GM12865 (cell line): Measurements from ENCODE around the gene HARS1.
"Not testable (repeated sequence)": the region's sequence is repeated elsewhere in the genome, so short reads cannot be mapped to it uniquely, and the experiment has no call there.

ENCODE experiments used
- DNase-seq: peaks from one replicate; pipeline ENCODE4 v3.0.0; 2010; ENCODE audit warnings: low read depth
- H3K4me3 ChIP-seq: 2 replicates; pipeline ENCODE4 v1.5.1; 2011; ENCODE audit warnings: mild to moderate bottlenecking, low read depth, low read length, control low read depth
- TF ChIP-seq, protein P1 (sequence below): IDR thresholded peaks from 2 replicates; pipeline ENCODE4 v1.5.1; 2011; ENCODE audit warnings: low read length, control low read depth, low read depth, inconsistent platforms; ENCODE audit not compliant: insufficient read depth; ENCODE audit errors: missing control alignments

The HARS1 gene

DNA sequence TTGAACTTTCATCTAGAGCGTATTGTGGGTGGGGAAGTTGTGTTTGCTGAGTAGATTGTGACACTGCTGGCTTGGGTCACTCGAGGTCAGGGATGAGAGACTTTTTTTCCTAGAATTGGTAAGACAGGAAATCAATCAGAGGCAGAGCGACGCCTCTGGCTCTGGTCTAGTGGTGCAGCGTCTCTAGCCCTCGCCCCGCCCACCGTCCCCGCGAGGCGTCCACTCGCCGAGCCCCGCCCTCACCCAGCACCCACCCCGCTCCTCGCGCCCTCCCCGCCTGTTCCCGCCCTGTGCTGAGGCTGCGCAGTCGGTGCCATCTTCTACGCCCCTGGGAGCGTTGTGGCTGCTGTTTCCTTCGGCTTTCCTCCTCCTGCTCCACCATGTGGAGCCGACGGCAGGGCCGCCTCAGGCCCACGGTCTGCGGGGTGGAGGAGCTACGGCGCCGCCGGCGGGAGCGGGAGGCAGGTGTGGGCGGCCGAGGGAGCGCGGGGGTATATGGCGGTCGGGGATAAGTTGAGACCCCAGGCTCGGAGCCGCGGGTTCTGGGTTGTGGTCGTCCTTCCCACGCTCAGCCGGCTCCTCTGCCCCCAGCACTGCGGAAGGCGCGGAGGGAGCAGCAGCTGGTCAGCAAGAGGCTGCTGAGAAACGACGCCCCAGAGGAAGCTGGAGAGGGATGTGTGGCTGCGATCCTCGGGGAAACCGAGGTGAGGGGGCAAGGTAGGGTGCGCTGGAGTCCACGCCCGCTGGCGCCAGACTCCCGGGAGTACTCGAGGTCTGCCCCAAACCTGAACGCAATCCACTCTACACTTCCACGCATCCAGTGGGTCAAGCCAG is 51.8 kb downstream of the HARS1 start, which contains the start of gene TMCO6:
Gene TMCO6, plus strand, starts transcription at position 304 of the 834 bp plus-strand sequence. Its CDS starts 77 bp downstream, at position 381.
- DNase-seq = peak; percentile 96
- TF ChIP-seq, protein P1, sequence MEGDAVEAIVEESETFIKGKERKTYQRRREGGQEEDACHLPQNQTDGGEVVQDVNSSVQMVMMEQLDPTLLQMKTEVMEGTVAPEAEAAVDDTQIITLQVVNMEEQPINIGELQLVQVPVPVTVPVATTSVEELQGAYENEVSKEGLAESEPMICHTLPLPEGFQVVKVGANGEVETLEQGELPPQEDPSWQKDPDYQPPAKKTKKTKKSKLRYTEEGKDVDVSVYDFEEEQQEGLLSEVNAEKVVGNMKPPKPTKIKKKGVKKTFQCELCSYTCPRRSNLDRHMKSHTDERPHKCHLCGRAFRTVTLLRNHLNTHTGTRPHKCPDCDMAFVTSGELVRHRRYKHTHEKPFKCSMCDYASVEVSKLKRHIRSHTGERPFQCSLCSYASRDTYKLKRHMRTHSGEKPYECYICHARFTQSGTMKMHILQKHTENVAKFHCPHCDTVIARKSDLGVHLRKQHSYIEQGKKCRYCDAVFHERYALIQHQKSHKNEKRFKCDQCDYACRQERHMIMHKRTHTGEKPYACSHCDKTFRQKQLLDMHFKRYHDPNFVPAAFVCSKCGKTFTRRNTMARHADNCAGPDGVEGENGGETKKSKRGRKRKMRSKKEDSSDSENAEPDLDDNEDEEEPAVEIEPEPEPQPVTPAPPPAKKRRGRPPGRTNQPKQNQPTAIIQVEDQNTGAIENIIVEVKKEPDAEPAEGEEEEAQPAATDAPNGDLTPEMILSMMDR = peak; percentile 58
- H3K4me3 ChIP-seq = peak within 1 kb of the TSS; percentile 64

GRCh38 chr5:140638898-140639147 is 52.3 kb downstream of the HARS1 start:
- not testable (repeated sequence) for DNase-seq
- peak overlapping the region; percentile 49 for H3K4me3 ChIP-seq

GRCh38 chr5:140637371-140638100 is 53.6 kb downstream of the HARS1 start:
- no peak overlapping the region for H3K4me3 ChIP-seq
- TF ChIP-seq, protein P1 = no peak
- no peak for DNase-seq

DNA sequence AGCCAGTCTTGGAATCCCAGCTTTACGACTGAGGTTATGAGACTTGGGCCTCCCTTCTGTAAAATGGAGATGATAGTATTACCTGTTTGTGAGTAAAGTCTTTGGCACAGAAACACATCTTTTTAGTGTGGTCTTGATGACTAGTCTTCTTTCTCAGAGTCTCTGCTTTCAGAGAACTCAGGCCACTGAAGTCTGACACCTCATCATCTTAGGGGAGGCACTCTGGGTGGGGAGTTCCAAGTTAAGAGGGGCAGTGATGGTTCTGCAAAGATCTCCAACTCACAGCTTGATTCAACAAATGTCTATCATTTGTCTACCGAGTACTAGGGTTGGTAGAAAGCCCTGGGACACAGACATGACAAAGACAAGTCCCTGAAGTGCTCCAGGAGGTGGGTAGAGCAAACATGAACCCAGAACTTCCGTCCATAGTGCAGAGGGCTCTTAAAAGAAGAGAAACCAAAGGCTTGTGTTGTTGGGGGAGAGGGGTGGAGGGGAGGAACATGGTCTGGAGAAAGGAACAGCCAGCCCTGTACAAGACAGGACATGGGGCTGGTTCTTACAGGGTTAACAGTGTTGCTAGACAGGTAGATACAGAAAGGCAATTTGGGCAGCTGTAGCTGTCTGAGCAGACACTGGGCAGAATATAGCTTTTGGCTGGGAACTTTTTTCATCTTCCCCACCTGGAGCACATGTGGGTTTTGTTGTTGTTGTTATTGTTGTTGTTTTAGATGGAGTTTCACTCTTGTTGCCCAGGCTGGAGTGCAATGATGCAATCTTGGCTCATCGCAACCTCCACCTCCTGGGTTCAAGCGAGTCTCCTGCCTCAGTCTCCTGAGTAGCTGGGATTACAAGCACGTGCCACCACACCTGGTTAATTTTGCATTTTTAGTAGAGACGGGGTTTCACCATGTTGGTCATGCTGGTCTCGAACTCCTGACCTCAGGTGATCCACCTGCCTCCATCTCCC is 55.6 kb downstream of the HARS1 start:
- no peak for DNase-seq
- TF ChIP-seq, protein P1 = no peak
- no peak overlapping the region for H3K4me3 ChIP-seq

GRCh38 chr5:140634103-140634502 is 57.1 kb downstream of the HARS1 start:
- TF ChIP-seq, protein P1 = no peak
- no peak overlapping the region for H3K4me3 ChIP-seq
- no peak for DNase-seq

- DNase-seq = no peak
- TF ChIP-seq, protein P1 = no peak
- H3K4me3 ChIP-seq = no peak overlapping the region
Measured at GRCh38 chr5:140633501-140633900, 57.7 kb downstream of the HARS1 start.
